ENCODE data around the gene WBP1L. TPM values are rescaled to one million over a fixed set of nuclear protein-coding genes. Genes with fewer than 3 reads are reported as not detected.

Gene WBP1L
- total and polyA plus RNA-seq, 2 of the 13 experiments (the other 11 are each of a cell fraction or from before 2014, with no cell fraction given) = 8.3 to 12.3 TPM

GRCh38 chr10:102791754-102792395 lies 48.1 kb downstream of the WBP1L start:
- H3K9ac ChIP-seq (ENCODE audit: insufficient read depth, low read depth, low read length) = no peak overlapping the region
- H3K27me3 ChIP-seq (ENCODE audit: control insufficient read depth in 1 of 2, insufficient read depth in 2 of 2, low read length in 2 of 2) = no peaks in the 10 kb centered on the region
- no peaks in the 10 kb centered on the region for H3K36me3 ChIP-seq (replicated peaks in 1 of 2; ENCODE audit: control insufficient read depth in 1 of 2, insufficient read depth in 2 of 2, low read length in 2 of 2)
- no peak overlapping the region for H3K4me2 ChIP-seq (ENCODE audit: low read depth, low read length)
- ChIA-PET CTCF (ENCODE audit: low intra/inter-chr PET ratio, low total read pairs) (no interaction called here), POLR2A (no interaction called here)
- in situ Hi-C loops (cut with HindIII; ENCODE audit: extremely low pct_ligation_motif_present, low pct_unique_long_range_greater_than_20kb) = no loop called here
- H4K20me1 ChIP-seq (ENCODE audit: insufficient read depth, low read length) = no peaks in the 10 kb centered on the region
- intact Hi-C loops (cut with micrococcal nuclease; ENCODE audit: unreplicated experiment) = no loop called here
- H3K4me3 ChIP-seq (replicated peaks in 1 of 3; ENCODE audit: insufficient read depth in 1 of 3, low read depth in 2 of 3, low read length in 3 of 3) = no peak overlapping the region
- H2AFZ ChIP-seq (ENCODE audit: low read length) = no peak overlapping the region
- H3K27ac ChIP-seq (ENCODE audit: extremely low read length, insufficient read depth, low read length) = no peak overlapping the region
- no peak for ATAC-seq
- H3K79me2 ChIP-seq (ENCODE audit: insufficient read depth, low read length) = no peaks in the 10 kb centered on the region
- FAIRE-seq = no peak
- no peaks in the 10 kb centered on the region for H3K9me3 ChIP-seq (ENCODE audit: low read length)
- WGBS (ENCODE audit: low lambda C conversion rate) = 92% methylated on average over 8 of the region's 8 CpGs
- peaks cover 23% of the 10 kb centered on the region for H3K4me1 ChIP-seq (ENCODE audit: insufficient read depth, low read length)
- BruUV-seq (replicated peaks) = no TSS peak
- no peak for DNase-seq (ENCODE audit: low spot score)
- TF ChIP-seq NFAT5 (CRISPR knock-in tag; IDR thresholded peaks at IDR 0.05) (no peak), HNRNPLL (IDR thresholded peaks at IDR 0.05; ENCODE audit: low read depth, low read length, poor library complexity, severe bottlenecking) (no peak), RNF219 (CRISPR knock-in tag; IDR thresholded peaks at IDR 0.05) (no peak)
- TF ChIP-seq, protein P1, sequence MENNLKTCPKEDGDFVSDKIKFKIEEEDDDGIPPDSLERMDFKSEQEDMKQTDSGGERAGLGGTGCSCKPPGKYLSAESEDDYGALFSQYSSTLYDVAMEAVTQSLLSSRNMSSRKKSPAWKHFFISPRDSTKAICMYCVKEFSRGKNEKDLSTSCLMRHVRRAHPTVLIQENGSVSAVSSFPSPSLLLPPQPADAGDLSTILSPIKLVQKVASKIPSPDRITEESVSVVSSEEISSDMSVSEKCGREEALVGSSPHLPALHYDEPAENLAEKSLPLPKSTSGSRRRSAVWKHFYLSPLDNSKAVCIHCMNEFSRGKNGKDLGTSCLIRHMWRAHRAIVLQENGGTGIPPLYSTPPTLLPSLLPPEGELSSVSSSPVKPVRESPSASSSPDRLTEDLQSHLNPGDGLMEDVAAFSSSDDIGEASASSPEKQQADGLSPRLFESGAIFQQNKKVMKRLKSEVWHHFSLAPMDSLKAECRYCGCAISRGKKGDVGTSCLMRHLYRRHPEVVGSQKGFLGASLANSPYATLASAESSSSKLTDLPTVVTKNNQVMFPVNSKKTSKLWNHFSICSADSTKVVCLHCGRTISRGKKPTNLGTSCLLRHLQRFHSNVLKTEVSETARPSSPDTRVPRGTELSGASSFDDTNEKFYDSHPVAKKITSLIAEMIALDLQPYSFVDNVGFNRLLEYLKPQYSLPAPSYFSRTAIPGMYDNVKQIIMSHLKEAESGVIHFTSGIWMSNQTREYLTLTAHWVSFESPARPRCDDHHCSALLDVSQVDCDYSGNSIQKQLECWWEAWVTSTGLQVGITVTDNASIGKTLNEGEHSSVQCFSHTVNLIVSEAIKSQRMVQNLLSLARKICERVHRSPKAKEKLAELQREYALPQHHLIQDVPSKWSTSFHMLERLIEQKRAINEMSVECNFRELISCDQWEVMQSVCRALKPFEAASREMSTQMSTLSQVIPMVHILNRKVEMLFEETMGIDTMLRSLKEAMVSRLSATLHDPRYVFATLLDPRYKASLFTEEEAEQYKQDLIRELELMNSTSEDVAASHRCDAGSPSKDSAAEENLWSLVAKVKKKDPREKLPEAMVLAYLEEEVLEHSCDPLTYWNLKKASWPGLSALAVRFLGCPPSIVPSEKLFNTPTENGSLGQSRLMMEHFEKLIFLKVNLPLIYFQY (CRISPR knock-in tag; IDR thresholded peaks at IDR 0.05; ENCODE audit: borderline replicate concordance) = no peak
- TF ChIP-seq, protein P2, sequence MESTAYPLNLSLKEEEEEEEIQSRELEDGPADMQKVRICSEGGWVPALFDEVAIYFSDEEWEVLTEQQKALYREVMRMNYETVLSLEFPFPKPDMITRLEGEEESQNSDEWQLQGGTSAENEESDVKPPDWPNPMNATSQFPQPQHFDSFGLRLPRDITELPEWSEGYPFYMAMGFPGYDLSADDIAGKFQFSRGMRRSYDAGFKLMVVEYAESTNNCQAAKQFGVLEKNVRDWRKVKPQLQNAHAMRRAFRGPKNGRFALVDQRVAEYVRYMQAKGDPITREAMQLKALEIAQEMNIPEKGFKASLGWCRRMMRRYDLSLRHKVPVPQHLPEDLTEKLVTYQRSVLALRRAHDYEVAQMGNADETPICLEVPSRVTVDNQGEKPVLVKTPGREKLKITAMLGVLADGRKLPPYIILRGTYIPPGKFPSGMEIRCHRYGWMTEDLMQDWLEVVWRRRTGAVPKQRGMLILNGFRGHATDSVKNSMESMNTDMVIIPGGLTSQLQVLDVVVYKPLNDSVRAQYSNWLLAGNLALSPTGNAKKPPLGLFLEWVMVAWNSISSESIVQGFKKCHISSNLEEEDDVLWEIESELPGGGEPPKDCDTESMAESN (CRISPR knock-in tag; conservative IDR thresholded peaks at IDR 0.05) = no peak
- TF ChIP-seq, protein P3, sequence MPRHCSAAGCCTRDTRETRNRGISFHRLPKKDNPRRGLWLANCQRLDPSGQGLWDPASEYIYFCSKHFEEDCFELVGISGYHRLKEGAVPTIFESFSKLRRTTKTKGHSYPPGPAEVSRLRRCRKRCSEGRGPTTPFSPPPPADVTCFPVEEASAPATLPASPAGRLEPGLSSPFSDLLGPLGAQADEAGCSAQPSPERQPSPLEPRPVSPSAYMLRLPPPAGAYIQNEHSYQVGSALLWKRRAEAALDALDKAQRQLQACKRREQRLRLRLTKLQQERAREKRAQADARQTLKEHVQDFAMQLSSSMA (CRISPR knock-in tag; IDR thresholded peaks at IDR 0.05) = no peak
